ENCODE results near the gene POU1F1.
A peak's percentile ranks its signal among the peaks of the same experiment; 100 is the strongest.
"Not testable (repeated sequence)": the region's sequence is repeated elsewhere in the genome, so short reads cannot be mapped to it uniquely, and the experiment has no call there.

The POU1F1 gene

GRCh38 chr3:87276484-87276883 is at the start of gene POU1F1:
POU1F1 (minus strand) TSS chr3:87276584; CDS start chr3:87276462, 122 bp downstream.
- peak; percentile 39 for DNase-seq

GRCh38 chr3:87324609-87325008 is 48.2 kb upstream of the POU1F1 start:
- DNase-seq, result no peak

GRCh38 chr3:87320756-87321626 is 44.6 kb upstream of the POU1F1 start:
- no peak for DNase-seq

- no peak for DNase-seq
Measured at GRCh38 chr3:87318617-87319021, 42.2 kb upstream of the POU1F1 start.

- DNase-seq, result no peak
Measured at GRCh38 chr3:87317779-87318178, 41.4 kb upstream of the POU1F1 start.

- DNase-seq, result no peak
Measured at GRCh38 chr3:87313641-87314040, 37.3 kb upstream of the POU1F1 start.

- DNase-seq, result no peak
Measured at GRCh38 chr3:87311309-87311708, 34.9 kb upstream of the POU1F1 start.

GRCh38 chr3:87309601-87310000 is 33.2 kb upstream of the POU1F1 start:
- DNase-seq, result no peak

GRCh38 chr3:87307805-87308204 is 31.4 kb upstream of the POU1F1 start:
- peak; percentile 9 for DNase-seq

GRCh38 chr3:87305517-87305916 is 29.1 kb upstream of the POU1F1 start:
- no peak for DNase-seq

GRCh38 chr3:87305031-87305430 is 28.6 kb upstream of the POU1F1 start:
- not testable (repeated sequence) for DNase-seq

GRCh38 chr3:87298111-87298718 is 21.8 kb upstream of the POU1F1 start:
- peak; percentile 59 for DNase-seq

GRCh38 chr3:87288446-87288845 is 12.1 kb upstream of the POU1F1 start:
- no peak for DNase-seq

GRCh38 chr3:87287011-87287410 is 10.6 kb upstream of the POU1F1 start:
- DNase-seq, result no peak

- no peak for DNase-seq
Measured at GRCh38 chr3:87272718-87273341, 3.6 kb downstream of the POU1F1 start.

GRCh38 chr3:87270908-87271700 is 5.3 kb downstream of the POU1F1 start:
- DNase-seq, result no peak

GRCh38 chr3:87269723-87270122 is 6.7 kb downstream of the POU1F1 start:
- DNase-seq, result no peak

- DNase-seq, result no peak
Measured at GRCh38 chr3:87268646-87269211, 7.7 kb downstream of the POU1F1 start.

- DNase-seq, result no peak
Measured at GRCh38 chr3:87267953-87268645, 8.3 kb downstream of the POU1F1 start.

GRCh38 chr3:87261925-87262324 is 14.5 kb downstream of the POU1F1 start:
- DNase-seq, result no peak

GRCh38 chr3:87260270-87260669 is 16.1 kb downstream of the POU1F1 start:
- peak; percentile 58 for DNase-seq

- no peak for DNase-seq
Measured at GRCh38 chr3:87250009-87250408, 26.4 kb downstream of the POU1F1 start.

Measured in NCI-H82 (cell line).